GM21526 (cell line): ENCODE results near the gene HS3ST4.
"Not testable (repeated sequence)": the region's sequence is repeated elsewhere in the genome, so short reads cannot be mapped to it uniquely, and the experiment has no call there.

Source experiments
- ATAC-seq: cut with Tn5 transposase; IDR thresholded peaks from one replicate; pipeline ENCODE4 v1.9.1; 2021; ENCODE audit warnings: moderate library complexity; ENCODE audit not compliant: unreplicated experiment, low FRiP score

HS3ST4 gene

GRCh38 chr16:26070302-26071100, 378.7 kb downstream of the HS3ST4 start:
- no peak for ATAC-seq

GRCh38 chr16:26071101-26071866, 379.5 kb downstream of the HS3ST4 start:
- no peak for ATAC-seq

- ATAC-seq: no peak
Measured at GRCh38 chr16:26078716-26079355, 387.1 kb downstream of the HS3ST4 start.

- ATAC-seq: no peak
Measured at GRCh38 chr16:26087091-26087490, 395.3 kb downstream of the HS3ST4 start.

- ATAC-seq: no peak
Measured at GRCh38 chr16:26091511-26091910, 399.8 kb downstream of the HS3ST4 start.

GRCh38 chr16:26098206-26098605, 406.4 kb downstream of the HS3ST4 start:
- not testable (repeated sequence) for ATAC-seq

- ATAC-seq: no peak
Measured at GRCh38 chr16:26102369-26102768, 410.6 kb downstream of the HS3ST4 start.

- ATAC-seq: no peak
Measured at GRCh38 chr16:26108836-26109505, 417.2 kb downstream of the HS3ST4 start.

GRCh38 chr16:26111900-26112299, 420.1 kb downstream of the HS3ST4 start:
- no peak for ATAC-seq

- no peak for ATAC-seq
Measured at GRCh38 chr16:26118575-26118974, 426.8 kb downstream of the HS3ST4 start.

- ATAC-seq: no peak
Measured at GRCh38 chr16:26120729-26121128, 429.0 kb downstream of the HS3ST4 start.

GRCh38 chr16:26128296-26128695, 436.5 kb downstream of the HS3ST4 start:
- no peak for ATAC-seq

- ATAC-seq: no peak
Measured at GRCh38 chr16:26129997-26130396, 438.2 kb downstream of the HS3ST4 start.

- no peak for ATAC-seq
Measured at GRCh38 chr16:26133416-26134093, 441.8 kb downstream of the HS3ST4 start.

- no peak for ATAC-seq
Measured at GRCh38 chr16:26134588-26134987, 442.8 kb downstream of the HS3ST4 start.

- no peak for ATAC-seq
Measured at GRCh38 chr16:26137956-26138355, 446.2 kb downstream of the HS3ST4 start.

- ATAC-seq: no peak
Measured at GRCh38 chr16:26139091-26139490, 447.3 kb downstream of the HS3ST4 start.

- no peak for ATAC-seq
Measured at GRCh38 chr16:26139884-26140283, 448.1 kb downstream of the HS3ST4 start.

- no peak for ATAC-seq
Measured at GRCh38 chr16:26149364-26150190, 457.8 kb downstream of the HS3ST4 start.
